ENCODE results near the gene CPNE6. TPM values are rescaled to one million over a fixed set of nuclear protein-coding genes. Genes with fewer than 3 reads are reported as not detected.

The CPNE6 gene
- total and polyA plus RNA-seq, 4 donors, result 0.05 to 0.17 TPM; not detected in 2

DNA sequence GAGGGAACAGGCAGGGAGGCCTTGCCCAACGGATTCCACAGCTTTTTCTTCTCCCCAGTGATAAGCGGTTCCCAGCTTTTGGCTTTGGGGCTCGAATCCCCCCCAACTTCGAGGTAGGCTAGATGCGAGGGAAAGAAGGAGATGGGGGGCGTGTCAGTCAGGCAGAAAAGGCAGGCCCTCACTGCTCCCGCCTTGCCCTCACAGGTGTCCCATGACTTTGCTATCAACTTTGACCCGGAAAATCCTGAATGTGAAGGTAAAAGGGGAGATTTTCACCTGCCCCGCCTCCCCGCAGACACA, 4.9 kb downstream of the CPNE6 start:
- Histone ChIP-seq H3K9ac (ENCODE audit: low read depth in 1 of 2, low read length in 2 of 2) (no peak overlapping the region), H3K9me3 (ENCODE audit: control insufficient read depth in 4 of 4, low read length in 3 of 4) (no peaks in the 10 kb centered on the region), H3K27me3 (ENCODE audit: control insufficient read depth in 4 of 4, insufficient read depth in 4 of 4, low read length in 3 of 4) (no peaks in the 10 kb centered on the region), H3K36me3 (ENCODE audit: control insufficient read depth in 4 of 4, insufficient read depth in 3 of 4, low read depth in 1 of 4, low read length in 3 of 4) (no peaks in the 10 kb centered on the region), H3K4me1 (ENCODE audit: control insufficient read depth in 4 of 4, insufficient read depth in 4 of 4, low read length in 3 of 4) (peaks cover 32 to 59% (median 48%) of the 10 kb centered on the region in 4 donors), H3K27ac (ENCODE audit: low read depth in 1 of 2, low read length in 2 of 2) (no peak overlapping the region), H3K4me3 (ENCODE audit: low read depth in 1 of 3, low read length in 3 of 3) (no peak overlapping the region)
- DNase-seq (ENCODE audit: low spot score), result no peak
- WGBS, result 92% methylated on average over 10 of the region's 10 CpGs
- TF ChIP-seq, protein P1, sequence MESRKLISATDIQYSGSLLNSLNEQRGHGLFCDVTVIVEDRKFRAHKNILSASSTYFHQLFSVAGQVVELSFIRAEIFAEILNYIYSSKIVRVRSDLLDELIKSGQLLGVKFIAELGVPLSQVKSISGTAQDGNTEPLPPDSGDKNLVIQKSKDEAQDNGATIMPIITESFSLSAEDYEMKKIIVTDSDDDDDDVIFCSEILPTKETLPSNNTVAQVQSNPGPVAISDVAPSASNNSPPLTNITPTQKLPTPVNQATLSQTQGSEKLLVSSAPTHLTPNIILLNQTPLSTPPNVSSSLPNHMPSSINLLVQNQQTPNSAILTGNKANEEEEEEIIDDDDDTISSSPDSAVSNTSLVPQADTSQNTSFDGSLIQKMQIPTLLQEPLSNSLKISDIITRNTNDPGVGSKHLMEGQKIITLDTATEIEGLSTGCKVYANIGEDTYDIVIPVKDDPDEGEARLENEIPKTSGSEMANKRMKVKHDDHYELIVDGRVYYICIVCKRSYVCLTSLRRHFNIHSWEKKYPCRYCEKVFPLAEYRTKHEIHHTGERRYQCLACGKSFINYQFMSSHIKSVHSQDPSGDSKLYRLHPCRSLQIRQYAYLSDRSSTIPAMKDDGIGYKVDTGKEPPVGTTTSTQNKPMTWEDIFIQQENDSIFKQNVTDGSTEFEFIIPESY (IDR thresholded peaks at IDR 0.05), result no peak
- TF ChIP-seq FOXA2 (IDR thresholded peaks at IDR 0.05) (no peak), NR2F2 (IDR thresholded peaks at IDR 0.05) (no peak), TAF1 (conservative IDR thresholded peaks at IDR 0.05) (no peak), HNF4G (IDR thresholded peaks at IDR 0.05) (no peak), JUND (IDR thresholded peaks at IDR 0.05) (no peak), YY1 (IDR thresholded peaks at IDR 0.05) (no peak), RXRA (IDR thresholded peaks at IDR 0.05) (no peak), SP1 (IDR thresholded peaks at IDR 0.05) (no peak), EGR1 (IDR thresholded peaks at IDR 0.05; ENCODE audit: low read depth in 2 of 2) (no peak), RAD21 (IDR thresholded peaks at IDR 0.05) (no peak), FOXA1 (IDR thresholded peaks at IDR 0.05) (no peak), GABPA (IDR thresholded peaks at IDR 0.05 in 1 of 2, conservative IDR thresholded peaks at IDR 0.05 in 1 of 2) (no peak), HNF4A (conservative IDR thresholded peaks at IDR 0.05) (no peak)
- TF ChIP-seq, protein P2, sequence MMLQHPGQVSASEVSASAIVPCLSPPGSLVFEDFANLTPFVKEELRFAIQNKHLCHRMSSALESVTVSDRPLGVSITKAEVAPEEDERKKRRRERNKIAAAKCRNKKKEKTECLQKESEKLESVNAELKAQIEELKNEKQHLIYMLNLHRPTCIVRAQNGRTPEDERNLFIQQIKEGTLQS (IDR thresholded peaks at IDR 0.05), result no peak
- TF ChIP-seq, protein P3, sequence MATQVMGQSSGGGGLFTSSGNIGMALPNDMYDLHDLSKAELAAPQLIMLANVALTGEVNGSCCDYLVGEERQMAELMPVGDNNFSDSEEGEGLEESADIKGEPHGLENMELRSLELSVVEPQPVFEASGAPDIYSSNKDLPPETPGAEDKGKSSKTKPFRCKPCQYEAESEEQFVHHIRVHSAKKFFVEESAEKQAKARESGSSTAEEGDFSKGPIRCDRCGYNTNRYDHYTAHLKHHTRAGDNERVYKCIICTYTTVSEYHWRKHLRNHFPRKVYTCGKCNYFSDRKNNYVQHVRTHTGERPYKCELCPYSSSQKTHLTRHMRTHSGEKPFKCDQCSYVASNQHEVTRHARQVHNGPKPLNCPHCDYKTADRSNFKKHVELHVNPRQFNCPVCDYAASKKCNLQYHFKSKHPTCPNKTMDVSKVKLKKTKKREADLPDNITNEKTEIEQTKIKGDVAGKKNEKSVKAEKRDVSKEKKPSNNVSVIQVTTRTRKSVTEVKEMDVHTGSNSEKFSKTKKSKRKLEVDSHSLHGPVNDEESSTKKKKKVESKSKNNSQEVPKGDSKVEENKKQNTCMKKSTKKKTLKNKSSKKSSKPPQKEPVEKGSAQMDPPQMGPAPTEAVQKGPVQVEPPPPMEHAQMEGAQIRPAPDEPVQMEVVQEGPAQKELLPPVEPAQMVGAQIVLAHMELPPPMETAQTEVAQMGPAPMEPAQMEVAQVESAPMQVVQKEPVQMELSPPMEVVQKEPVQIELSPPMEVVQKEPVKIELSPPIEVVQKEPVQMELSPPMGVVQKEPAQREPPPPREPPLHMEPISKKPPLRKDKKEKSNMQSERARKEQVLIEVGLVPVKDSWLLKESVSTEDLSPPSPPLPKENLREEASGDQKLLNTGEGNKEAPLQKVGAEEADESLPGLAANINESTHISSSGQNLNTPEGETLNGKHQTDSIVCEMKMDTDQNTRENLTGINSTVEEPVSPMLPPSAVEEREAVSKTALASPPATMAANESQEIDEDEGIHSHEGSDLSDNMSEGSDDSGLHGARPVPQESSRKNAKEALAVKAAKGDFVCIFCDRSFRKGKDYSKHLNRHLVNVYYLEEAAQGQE (IDR thresholded peaks at IDR 0.05), result no peak
- TF ChIP-seq, protein P4, sequence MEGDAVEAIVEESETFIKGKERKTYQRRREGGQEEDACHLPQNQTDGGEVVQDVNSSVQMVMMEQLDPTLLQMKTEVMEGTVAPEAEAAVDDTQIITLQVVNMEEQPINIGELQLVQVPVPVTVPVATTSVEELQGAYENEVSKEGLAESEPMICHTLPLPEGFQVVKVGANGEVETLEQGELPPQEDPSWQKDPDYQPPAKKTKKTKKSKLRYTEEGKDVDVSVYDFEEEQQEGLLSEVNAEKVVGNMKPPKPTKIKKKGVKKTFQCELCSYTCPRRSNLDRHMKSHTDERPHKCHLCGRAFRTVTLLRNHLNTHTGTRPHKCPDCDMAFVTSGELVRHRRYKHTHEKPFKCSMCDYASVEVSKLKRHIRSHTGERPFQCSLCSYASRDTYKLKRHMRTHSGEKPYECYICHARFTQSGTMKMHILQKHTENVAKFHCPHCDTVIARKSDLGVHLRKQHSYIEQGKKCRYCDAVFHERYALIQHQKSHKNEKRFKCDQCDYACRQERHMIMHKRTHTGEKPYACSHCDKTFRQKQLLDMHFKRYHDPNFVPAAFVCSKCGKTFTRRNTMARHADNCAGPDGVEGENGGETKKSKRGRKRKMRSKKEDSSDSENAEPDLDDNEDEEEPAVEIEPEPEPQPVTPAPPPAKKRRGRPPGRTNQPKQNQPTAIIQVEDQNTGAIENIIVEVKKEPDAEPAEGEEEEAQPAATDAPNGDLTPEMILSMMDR (IDR thresholded peaks at IDR 0.05; ENCODE audit: low read depth, low read length, missing input control), result no peak
- TF ChIP-seq, protein P5, sequence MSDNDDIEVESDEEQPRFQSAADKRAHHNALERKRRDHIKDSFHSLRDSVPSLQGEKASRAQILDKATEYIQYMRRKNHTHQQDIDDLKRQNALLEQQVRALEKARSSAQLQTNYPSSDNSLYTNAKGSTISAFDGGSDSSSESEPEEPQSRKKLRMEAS (IDR thresholded peaks at IDR 0.05), result no peak
